Head of caudate nucleus (tissue), 42 donors: ENCODE data around the gene ACBD6.
A peak's percentile ranks its signal among the peaks of the same experiment; 100 is the strongest.
"Not testable (repeated sequence)": the region's sequence is repeated elsewhere in the genome, so short reads cannot be mapped to it uniquely, and the experiment has no call there.

Experiments
- DNase-seq, 42 donors: peaks; one replicate each; pipeline versions ENCODE4 v3.0.0 to v3.0.0-alpha.2; 2020 to 2021; ENCODE audit warnings: mixed read lengths in 7 of 42
- intact Hi-C: fragments of 100-400 bp; cut with DNase I; formaldehyde crosslinking; loops from one replicate; pipeline ENCODE4 v1.15.0; 2022

ACBD6 gene, protein sequence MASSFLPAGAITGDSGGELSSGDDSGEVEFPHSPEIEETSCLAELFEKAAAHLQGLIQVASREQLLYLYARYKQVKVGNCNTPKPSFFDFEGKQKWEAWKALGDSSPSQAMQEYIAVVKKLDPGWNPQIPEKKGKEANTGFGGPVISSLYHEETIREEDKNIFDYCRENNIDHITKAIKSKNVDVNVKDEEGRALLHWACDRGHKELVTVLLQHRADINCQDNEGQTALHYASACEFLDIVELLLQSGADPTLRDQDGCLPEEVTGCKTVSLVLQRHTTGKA

DNA sequence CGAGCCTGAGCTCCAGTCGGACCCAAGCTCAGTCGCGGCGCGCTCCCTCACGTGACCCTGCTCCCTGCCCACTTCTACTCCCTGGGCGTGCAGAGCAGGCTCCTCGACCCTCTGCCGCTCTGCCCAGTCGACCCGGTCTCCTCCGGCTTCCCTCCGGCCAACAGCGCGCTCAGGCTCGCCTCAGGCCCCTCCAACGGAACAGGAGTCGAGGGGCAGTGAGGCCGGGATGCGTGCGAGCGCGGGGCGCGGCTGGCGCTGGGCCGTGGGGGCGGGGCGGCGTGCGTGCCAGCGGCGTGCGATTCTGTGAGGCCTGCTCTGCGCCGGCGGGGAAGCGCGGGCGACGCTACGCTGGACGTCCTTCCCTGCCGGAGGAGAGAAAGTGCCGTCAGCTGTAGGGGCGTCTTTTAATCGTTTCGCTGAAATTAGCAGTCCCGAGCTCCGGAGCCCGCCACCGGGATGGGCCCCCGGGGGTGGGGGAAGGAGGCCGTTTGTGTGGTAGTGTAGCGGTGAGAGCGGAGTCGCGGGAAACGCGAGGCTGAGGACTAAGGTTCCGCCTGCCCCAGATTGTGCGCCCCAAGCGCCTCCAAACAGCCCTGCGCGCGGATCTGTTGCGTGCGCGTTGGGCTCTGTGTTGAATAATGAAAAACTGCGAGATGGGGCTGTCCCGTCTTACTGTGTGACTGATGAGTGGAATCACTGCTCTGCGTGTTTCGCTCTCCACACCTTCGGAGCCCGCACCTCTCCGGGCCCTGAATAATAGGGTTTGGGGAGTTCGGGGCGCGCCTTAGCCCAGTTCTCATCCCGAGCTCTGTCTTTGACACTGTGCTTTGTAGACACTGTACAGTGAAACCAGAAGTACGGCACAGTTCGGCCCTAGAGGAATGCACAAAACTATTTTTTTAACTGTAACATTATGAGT, at the start of gene ACBD6:
Gene ACBD6 (minus strand): TSS at position 217 of the 919 bp plus-strand sequence. CDS start 311 bp downstream, outside the sequence.
- DNase-seq = peak; percentile 78 to 95 (median 88)
- intact Hi-C loops = loop anchor here (10.0 kb wide), 2 partner anchors 522 to 662 kb away; partner anchors contain the start of gene STX6

DNA sequence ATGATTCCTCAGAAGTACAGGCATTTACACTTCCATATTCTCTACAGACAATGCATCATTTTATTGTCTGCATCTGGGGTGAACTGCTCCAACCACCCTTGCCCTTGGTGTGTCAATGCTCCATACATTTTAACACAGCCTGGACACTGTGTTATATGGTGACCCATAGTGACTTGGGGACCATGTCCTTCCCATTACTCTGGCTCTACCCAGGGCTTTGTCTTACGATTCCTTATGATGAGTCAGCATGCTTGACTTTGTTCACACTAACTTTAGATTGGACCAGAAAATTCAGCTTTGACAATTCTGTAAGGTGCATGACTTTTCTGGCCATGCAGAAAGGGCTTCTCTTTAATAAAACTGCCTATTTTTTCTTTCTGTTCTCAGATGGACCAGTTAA, 49.6 kb upstream of the ACBD6 start:
- intact Hi-C loops = no loop called here
- DNase-seq = no peak

DNA sequence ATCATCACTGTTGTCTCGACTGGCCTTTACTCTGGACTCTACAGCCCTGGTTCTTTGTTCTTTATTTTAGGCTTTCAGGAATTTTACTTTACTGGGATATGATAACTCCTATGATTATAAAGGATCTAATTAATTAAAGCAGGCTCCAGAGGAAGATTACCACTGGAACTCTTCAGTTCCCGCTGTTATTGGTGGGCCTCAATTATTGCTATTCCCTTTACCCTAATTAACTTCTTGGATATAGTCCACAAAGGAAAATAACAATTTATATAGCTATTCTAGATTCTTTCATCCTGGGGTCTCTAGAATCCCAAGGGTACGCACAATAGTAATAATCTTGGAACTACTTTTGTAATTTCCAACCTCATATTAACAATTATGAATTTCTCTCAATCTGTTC, 47.9 kb upstream of the ACBD6 start:
- intact Hi-C loops = no loop called here
- no peak for DNase-seq

DNA sequence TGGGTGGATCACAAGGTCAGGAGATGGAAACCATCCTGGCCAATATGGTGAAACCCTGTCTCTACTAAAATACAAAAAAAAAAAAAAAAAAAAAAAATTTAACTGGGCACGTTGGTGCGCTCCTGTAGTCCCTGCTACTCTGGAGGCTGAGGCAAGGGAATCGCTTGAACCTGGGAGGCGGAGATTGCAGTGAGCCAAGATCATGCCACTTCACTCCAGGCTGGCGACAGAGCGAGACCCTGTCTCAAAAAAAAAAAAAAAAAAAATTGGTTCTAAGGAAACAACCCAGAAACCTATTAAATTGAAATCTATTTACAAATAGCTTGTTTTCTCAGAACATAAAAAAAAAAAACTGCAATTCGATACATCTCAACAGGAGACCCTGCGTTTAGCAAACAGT, 47.4 kb upstream of the ACBD6 start:
- intact Hi-C loops, DNase-seq: not testable (repeated sequence)

DNA sequence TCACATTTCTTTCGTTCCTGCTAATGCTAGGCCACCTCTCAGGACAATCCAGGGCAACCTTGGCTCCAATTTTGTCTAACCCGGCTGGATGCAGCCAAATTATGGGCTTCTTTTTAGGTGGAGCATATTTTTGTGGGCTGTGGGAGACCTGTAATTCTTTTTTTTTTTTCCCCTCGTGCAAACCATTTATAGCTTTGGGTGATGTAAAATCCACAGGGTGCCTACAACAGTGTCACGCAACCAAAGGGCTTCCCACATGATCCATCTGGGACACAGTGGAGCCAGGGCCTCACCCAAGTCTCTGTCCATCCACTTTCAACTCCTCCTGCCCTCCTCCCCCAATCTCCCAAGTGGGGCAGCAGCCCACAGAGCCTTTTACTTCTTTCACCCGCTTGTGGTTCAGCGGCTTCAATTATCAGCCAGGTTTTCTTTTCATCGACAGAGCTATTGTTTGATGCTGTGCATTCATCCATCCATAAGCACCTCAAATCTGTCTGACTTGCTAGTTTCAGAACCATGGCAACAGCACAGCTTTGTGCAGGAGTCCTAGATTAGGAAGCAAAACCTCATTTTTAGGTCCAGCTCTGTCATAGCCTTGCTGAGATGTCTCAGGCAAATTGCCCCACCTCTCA, 46.4 kb upstream of the ACBD6 start:
- DNase-seq = peak in 1 of 42 donors; percentile 8
- intact Hi-C loops = no loop called here

DNA sequence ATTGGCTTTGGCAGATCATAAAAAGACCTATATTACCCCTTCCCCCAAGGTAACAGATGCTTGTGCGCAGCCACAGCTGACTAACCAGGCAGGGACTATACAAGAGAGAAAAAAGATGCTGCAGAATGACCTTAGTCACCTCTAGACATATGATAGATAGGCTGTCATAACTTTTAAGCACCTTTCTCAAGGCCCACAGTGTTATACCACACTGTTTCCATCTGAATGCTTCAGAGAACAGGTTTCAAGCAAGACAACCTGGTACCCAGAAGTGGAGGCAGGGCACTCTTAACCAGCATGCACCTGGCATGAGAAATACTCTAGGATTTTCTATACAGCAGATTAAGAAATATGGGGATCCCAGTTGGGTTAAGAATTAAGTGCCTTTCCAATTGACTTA, 43.6 kb upstream of the ACBD6 start:
- DNase-seq = no peak
- intact Hi-C loops = no loop called here

DNA sequence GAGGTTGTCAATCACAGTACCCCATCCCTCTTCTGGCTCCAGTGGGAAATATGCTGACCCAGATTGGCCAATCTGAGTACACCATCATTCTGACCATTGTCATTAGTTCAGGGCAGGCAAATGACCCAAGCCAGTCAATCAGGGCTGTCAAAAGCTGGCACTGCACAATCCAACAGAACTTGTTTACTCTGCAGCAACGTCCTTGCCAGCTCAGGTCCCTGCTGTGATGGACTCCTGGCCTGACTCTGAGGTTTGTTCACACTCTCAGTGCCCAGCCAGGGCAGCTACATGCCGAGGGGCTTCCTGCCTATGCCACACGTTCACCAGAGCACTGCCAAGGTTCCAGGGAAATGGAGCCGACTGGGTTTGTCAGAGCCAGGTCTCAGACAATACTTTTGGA, 41.7 kb upstream of the ACBD6 start:
- intact Hi-C loops = no loop called here
- no peak for DNase-seq

DNA sequence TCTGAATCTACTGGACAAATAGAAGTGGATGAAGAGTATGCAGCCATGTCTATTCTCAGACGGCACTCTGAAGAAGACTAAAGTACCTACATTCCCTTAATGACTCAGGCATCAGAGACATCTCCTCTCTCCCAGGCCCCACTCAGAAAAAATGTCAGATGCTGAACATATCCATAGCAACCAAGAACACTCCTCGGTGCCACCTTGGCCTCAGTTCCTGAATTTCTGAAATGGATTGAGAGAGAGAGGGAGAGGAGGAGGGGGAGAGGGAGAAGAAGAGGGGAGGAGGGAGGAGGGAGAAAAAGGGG, 40.4 kb upstream of the ACBD6 start:
- intact Hi-C loops = no loop called here
- peak in 23 of 42 donors; percentile 8 to 72 (median 30) for DNase-seq

DNA sequence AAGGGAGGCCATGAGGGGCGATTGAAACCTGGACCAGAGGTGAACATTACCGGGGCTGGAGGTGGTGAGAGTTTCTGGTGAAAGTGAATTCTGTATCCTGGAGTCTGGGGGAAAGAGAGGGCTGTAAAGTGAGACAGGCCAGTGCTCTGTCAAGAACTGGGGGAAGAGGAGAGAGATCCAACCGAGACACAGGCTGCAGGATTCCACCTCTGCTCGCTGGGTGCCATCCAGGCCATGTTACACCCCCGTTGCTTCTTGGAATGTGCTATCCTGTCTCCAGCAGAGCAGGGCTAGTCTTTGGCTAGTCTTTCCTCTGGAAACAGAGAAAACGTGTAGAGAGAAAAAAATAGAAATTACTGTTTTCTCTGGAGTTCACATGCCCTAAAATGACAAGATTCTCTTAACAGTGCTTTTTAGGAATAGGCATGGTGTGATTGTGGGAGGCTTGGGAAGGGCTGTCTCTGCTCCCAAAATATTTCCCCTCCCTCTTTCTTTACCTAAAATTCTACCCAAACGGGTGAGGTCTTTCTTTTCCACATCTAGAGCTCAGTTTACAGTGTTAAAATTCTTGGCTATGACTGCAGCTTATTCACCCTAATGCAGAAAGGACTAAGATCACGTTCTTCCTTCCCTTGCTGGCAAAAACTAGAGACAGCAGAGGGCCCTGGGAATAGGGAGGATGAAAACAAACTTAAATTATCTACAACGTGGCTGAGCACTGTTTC, 39.9 kb upstream of the ACBD6 start:
- intact Hi-C loops = no loop called here
- DNase-seq = no peak

DNA sequence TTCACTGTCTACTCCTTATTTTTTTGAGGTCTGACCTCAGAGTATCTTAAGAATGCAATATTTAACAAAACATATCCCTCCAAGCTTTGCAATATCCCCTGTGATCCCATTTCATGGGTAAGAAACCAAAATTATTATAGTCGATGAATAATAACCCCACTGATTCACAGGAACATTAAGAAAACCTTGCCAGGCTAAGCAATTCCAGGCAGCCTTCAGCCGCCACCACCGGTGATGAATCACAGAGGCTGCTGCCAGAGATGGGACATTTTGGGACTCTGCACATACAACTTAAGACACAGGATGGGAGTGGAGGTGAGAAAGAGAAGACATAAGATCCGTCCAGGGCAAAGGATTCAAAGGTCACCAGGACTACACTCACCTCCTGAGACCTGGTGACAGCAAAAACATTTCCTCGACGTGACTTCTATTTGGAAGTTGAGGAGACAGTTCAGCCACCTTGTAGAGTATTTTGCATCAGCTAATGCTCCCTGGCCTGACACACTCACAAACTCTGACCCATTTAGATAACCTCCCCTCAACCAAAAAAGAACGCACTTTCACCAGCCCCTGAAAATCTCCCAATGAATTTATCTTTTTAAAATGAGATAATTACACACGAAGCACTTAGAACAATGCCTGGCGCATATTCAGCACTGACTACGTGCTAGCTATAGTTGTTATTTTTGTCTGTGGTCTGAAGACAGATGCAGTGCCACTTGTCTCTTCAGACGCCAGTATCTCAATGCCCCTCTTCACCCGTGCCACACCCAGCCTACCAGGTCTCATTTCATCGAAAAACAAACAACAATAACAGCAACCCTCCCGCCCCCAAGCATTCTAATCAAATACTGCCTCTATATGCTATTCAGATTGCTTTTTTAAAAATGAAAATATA, 38.6 kb upstream of the ACBD6 start:
- intact Hi-C loops = no loop called here
- DNase-seq = peak in 11 of 42 donors; percentile 11 to 48 (median 26)

DNA sequence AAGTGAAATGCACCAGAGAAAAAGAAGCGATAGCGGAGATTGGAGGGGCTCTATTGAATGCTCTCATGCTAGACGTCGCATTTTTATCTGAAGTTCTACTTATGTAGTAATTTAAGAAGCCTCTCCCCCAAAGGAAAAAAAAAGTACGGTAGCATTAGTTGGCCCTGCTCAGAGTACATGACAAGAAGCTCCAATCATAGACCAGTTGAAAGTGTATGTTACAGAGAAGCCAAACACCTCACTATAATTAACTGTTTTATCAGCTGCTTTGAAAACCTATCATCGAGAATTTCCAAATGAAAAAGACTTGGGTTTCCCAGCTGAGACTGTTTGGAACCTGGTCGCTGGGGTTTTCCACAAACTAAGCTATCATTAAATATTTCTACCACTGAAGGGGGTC, 36.8 kb upstream of the ACBD6 start:
- no peak for DNase-seq
- intact Hi-C loops = no loop called here

DNA sequence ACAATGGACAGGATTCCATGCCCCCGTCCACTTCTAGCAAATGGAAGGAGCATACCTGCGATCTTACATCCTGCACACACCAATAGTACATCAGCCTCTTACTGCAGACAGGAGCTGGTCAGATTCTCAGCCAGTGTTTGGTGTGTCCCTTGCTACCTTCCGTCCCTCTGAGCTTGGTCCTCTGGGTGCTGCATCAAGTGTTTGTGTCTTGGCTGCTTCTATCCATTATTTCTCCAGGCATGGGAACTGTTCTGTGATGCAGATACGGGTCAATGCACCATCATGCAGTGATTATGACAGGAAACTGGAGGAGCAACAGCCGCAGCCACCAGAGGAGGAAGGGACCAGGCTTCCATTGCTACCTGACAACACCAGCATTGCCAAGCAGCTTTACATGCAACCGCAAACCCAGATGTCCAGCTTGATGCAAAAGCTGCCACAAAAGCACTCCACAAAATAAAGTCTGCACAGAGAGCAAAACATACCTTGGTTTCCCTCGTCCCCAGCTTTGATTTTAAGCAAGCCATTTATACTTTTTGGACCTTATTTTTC, 34.5 kb upstream of the ACBD6 start:
- intact Hi-C loops = no loop called here
- no peak for DNase-seq

DNA sequence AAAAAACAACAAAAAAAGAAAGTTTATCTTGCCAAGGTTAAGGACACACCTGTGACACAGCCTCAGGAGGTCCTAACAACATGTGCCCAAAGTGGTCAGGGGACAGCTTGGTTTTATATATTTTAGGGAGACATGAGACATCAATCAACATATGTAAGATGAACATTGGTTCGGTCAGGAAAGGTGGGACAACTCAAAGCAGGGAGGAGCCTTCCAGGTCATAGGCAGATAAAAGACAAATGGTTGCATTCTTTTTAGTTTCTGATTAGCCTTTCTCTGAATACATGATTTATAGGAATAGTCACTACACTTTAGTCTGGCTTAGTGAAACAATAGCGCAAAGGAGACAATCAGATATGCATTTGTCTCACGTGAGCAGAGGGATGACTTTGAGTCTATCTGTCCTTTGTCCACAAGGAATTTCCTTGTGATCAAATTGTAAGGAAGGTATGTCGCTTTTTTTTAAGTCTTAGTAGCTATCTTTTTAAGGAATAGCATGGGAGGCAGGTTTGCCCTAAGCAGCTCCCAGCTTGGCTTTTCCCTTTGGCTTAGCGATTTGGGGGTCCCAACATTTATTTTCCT, 33.1 kb upstream of the ACBD6 start:
- intact Hi-C loops = no loop called here
- DNase-seq = no peak

DNA sequence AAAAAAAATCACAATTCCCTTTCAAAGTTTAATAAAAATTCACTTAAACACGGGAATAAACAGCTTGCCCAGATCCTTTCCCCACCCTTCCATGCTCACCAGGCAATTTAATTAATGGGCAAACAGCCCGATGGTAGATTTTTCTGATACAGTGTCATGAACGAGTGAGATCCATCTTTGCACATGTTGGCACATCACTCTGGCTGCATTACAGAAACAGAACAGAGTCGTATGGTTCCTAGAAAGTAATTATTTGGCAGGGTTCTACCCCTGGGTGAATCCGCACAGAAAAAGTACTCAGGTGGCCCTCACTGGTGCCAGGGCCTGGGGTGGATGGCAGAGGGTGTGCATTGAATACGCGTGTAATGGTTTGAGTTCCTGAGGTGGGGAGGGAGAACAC, 31.8 kb upstream of the ACBD6 start:
- intact Hi-C loops = loop anchor here (5.0 kb wide), 1 partner anchor 328 kb away; no protein-coding TSS in a partner anchor
- DNase-seq = no peak

DNA sequence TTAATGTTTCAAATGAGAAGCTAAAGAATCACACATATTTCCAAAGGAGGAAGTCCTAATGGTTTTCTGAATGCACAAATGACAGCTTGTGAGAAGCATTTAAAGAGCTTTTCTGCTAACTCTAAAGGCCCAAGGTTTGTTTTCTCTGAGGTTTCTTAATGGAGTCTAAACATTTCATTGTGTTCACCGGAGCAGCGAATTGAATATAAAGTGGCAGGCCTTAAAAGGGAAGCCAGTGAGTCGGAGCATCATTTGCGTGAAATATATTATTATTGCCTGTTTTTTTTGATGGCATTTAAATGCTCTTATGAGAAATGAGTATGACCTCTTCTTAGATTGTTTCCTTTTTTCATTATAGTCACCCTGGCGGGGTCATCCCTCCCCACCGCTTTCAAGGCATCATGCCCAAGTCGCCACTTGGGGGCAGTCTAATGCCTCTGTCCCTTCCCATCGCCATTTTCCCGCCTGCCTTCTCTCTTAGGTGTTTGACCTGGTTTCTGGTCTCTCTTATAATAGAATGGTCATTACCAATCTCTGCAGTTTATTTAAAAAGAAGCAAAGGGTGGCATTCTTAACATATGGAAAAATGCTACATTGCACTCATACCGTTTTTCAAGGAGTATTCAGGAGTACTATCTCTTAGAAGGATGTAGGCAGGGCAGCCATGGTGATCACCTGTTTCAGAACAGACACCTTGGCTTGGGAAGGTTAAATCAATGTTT, 31.1 kb upstream of the ACBD6 start:
- intact Hi-C loops = loop anchor here (5.0 kb wide), 1 partner anchor 329 kb away; no protein-coding TSS in a partner anchor
- DNase-seq = peak; percentile 56 to 89 (median 74)

DNA sequence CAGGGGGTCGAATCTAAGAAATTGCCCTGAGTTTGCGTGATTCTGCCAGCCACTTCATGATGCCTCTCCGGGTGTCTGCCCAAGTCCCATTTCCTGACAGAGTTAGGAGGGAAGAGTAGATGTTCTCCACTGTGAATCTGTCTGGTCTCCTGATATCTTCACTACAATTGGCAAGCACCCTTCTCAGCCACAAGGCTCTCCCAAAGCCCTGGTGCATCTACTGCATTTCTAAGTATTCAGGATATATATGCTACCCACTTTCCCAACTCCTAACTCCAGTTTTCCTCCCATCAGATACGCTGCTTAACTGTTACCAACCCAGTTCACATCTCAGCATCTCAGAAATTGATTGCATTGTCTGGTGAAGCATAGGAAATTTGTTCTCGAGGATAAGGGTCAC, 30.5 kb upstream of the ACBD6 start:
- intact Hi-C loops = loop anchor here (5.0 kb wide), 1 partner anchor 329 kb away; no protein-coding TSS in a partner anchor
- DNase-seq = no peak

DNA sequence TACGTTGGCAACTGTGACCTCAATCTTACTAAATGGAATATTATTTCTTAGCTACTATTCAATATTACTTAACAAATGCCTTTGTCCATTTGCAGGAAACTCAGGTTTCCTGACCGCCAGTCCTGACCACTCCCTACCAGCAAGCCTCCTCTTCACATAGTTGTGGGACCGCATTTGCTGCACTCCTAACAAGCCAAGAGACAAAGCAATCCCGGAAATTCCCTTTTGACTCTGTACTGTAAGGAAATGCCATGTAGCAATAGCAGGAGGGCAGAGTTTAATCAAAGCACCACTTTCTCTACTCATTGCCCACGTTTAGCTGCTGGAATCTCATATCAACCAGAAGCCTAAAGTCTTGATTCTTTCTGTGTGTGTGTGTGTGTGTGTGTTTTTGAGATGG, 28.1 kb upstream of the ACBD6 start:
- DNase-seq = no peak
- intact Hi-C loops = loop anchor here (5.0 kb wide), 1 partner anchor 332 kb away; no protein-coding TSS in a partner anchor
